NCI-H2081 (cell line): ENCODE results near the gene YWHAG.
"Not testable (repeated sequence)": the region's sequence is repeated elsewhere in the genome, so short reads cannot be mapped to it uniquely, and the experiment has no call there.

ENCODE experiments used
- DNase-seq, 2 experiments: peaks; one replicate each; lab custom pipeline; 2025; lab: John Stamatoyannopoulos, UW

The YWHAG gene

GRCh38 chr7:76377186-76377918, 18.6 kb upstream of the YWHAG start:
- DNase-seq: no peak

- no peak for DNase-seq
Observed at GRCh38 chr7:76375251-76375650, 16.5 kb upstream of the YWHAG start.

GRCh38 chr7:76372984-76373833, 14.4 kb upstream of the YWHAG start:
- DNase-seq: no peak

GRCh38 chr7:76371396-76371795, 12.6 kb upstream of the YWHAG start:
- DNase-seq: no peak

GRCh38 chr7:76369018-76369417, 10.2 kb upstream of the YWHAG start:
- DNase-seq: no peak

- DNase-seq: no peak
Observed at GRCh38 chr7:76368190-76368589, 9.4 kb upstream of the YWHAG start.

GRCh38 chr7:76364198-76364584, 5.4 kb upstream of the YWHAG start:
- DNase-seq: no peak

- not testable (repeated sequence) for DNase-seq
Observed at GRCh38 chr7:76363754-76364153, 5.0 kb upstream of the YWHAG start.

- DNase-seq: no peak
Observed at GRCh38 chr7:76359978-76360638, 1.3 kb upstream of the YWHAG start.

- peak; percentile 99 for DNase-seq
Observed at GRCh38 chr7:76359111-76359977, 553 bp upstream of the YWHAG start.

GRCh38 chr7:76358011-76358480, 745 bp downstream of the YWHAG start:
- DNase-seq: peak; percentile 59 to 61

- no peak for DNase-seq
Observed at GRCh38 chr7:76357475-76358010, 1.2 kb downstream of the YWHAG start.

GRCh38 chr7:76356823-76357222, 2.0 kb downstream of the YWHAG start:
- peak; percentile 73 to 85 for DNase-seq

- DNase-seq: no peak
Observed at GRCh38 chr7:76356115-76356514, 2.7 kb downstream of the YWHAG start.

GRCh38 chr7:76354981-76355730, 3.6 kb downstream of the YWHAG start:
- DNase-seq: no peak

- no peak for DNase-seq
Observed at GRCh38 chr7:76354516-76354915, 4.3 kb downstream of the YWHAG start.

- DNase-seq: no peak
Observed at GRCh38 chr7:76353744-76354143, 5.0 kb downstream of the YWHAG start.

GRCh38 chr7:76352193-76352592, 6.6 kb downstream of the YWHAG start:
- no peak for DNase-seq

- no peak for DNase-seq
Observed at GRCh38 chr7:76351372-76351771, 7.4 kb downstream of the YWHAG start.

- no peak for DNase-seq
Observed at GRCh38 chr7:76349313-76349885, 9.4 kb downstream of the YWHAG start.
